Astrocyte (in vitro differentiated cells and primary cell): ENCODE results near the gene STRADB. TPM values are rescaled to one million over a fixed set of nuclear protein-coding genes. Genes with fewer than 3 reads are reported as not detected.

Experiments
- DNase-seq: peaks from one replicate; pipeline ENCODE4 v3.0.0-alpha.2; 2010; ENCODE audit warnings: low read depth
- FAIRE-seq: peaks from 2 replicates; lab custom pipeline; 2011; peaks lifted over from hg19 to GRCh38; lab: Jason Lieb, UNC
- H2AFZ ChIP-seq: 2 replicates; pipeline ENCODE4 v1.6.0; 2012; ENCODE audit warnings: low read depth, low read length, inconsistent platforms
- H3K27ac ChIP-seq: 2 replicates; pipeline ENCODE4 v1.5.1; 2011; ENCODE audit warnings: low read depth, low read length, inconsistent platforms
- H3K27me3 ChIP-seq: 2 replicates; pipeline ENCODE4 v1.6.0; 2011; ENCODE audit warnings: low read length, inconsistent platforms; ENCODE audit not compliant: insufficient read depth
- H3K36me3 ChIP-seq: 2 replicates; pipeline ENCODE4 v1.5.1; 2011; ENCODE audit warnings: low read length, inconsistent platforms; ENCODE audit not compliant: insufficient read depth
- H3K4me1 ChIP-seq: 2 replicates; pipeline ENCODE4 v1.5.1; 2011; ENCODE audit warnings: low read length, inconsistent platforms; ENCODE audit not compliant: insufficient read depth
- H3K4me2 ChIP-seq: 2 replicates; pipeline ENCODE4 v1.6.0; 2012; ENCODE audit warnings: low read length, inconsistent platforms
- H3K4me3 ChIP-seq: 2 replicates; pipeline ENCODE4 v1.5.1; 2011; ENCODE audit warnings: low read depth, mild to moderate bottlenecking, low read length, inconsistent platforms; ENCODE audit not compliant: insufficient read depth
- H3K79me2 ChIP-seq: 2 replicates; pipeline ENCODE4 v1.6.0; 2012; ENCODE audit warnings: mild to moderate bottlenecking, low read length, inconsistent platforms; ENCODE audit not compliant: insufficient read depth
- H3K9ac ChIP-seq: 2 replicates; pipeline ENCODE4 v1.6.0; 2012; ENCODE audit warnings: mild to moderate bottlenecking, low read length, inconsistent platforms
- H3K9me3 ChIP-seq: 2 replicates; pipeline ENCODE4 v1.5.1; 2012; ENCODE audit warnings: low read depth, mild to moderate bottlenecking, low read length, inconsistent platforms; ENCODE audit not compliant: insufficient read depth
- H4K20me1 ChIP-seq: 2 replicates; pipeline ENCODE4 v1.6.0; 2012; ENCODE audit warnings: low read length, inconsistent platforms; ENCODE audit not compliant: insufficient read depth
- H3K27ac Mint-ChIP-seq: one replicate; pipeline ENCODE4 v1.8.0; 2021; ENCODE audit warnings: mild to moderate bottlenecking, mixed read lengths; ENCODE audit not compliant: unreplicated experiment
- H3K27me3 Mint-ChIP-seq: one replicate; pipeline ENCODE4 v1.8.0; 2021; ENCODE audit warnings: low read depth, mixed read lengths; ENCODE audit not compliant: unreplicated experiment
- H3K36me3 Mint-ChIP-seq: one replicate; pipeline ENCODE4 v1.8.0; 2021; ENCODE audit warnings: low read depth, mixed read lengths; ENCODE audit not compliant: unreplicated experiment
- H3K4me1 Mint-ChIP-seq: one replicate; pipeline ENCODE4 v1.8.0; 2021; ENCODE audit warnings: low read depth, mixed read lengths; ENCODE audit not compliant: unreplicated experiment
- H3K4me3 Mint-ChIP-seq: one replicate; pipeline ENCODE4 v1.8.0; 2021; ENCODE audit warnings: mild to moderate bottlenecking, moderate library complexity, mixed read lengths; ENCODE audit not compliant: unreplicated experiment
- H3K9me3 Mint-ChIP-seq: one replicate; pipeline ENCODE4 v1.8.0; 2021; ENCODE audit warnings: mild to moderate bottlenecking, mixed read lengths; ENCODE audit not compliant: unreplicated experiment
- CTCF ChIP-seq: IDR thresholded peaks from 2 replicates; pipeline ENCODE4 v1.5.1; 2011; ENCODE audit warnings: low read depth, mild to moderate bottlenecking, inconsistent platforms, low read length, moderate library complexity; ENCODE audit not compliant: insufficient read depth
- EZH2 ChIP-seq: IDR thresholded peaks from 2 replicates; pipeline ENCODE4 v1.6.1; 2012; ENCODE audit warnings: mild to moderate bottlenecking, low read length, inconsistent platforms; ENCODE audit not compliant: insufficient read depth
- total RNA-seq: library from RNA; stranded (reverse); gene quantifications from 2 replicates; pipeline ENCODE4 v1.2.1, GENCODE V29; 2021

STRADB gene
- total RNA-seq, 1 donor from 2014 or later: 40.5 TPM

DNA sequence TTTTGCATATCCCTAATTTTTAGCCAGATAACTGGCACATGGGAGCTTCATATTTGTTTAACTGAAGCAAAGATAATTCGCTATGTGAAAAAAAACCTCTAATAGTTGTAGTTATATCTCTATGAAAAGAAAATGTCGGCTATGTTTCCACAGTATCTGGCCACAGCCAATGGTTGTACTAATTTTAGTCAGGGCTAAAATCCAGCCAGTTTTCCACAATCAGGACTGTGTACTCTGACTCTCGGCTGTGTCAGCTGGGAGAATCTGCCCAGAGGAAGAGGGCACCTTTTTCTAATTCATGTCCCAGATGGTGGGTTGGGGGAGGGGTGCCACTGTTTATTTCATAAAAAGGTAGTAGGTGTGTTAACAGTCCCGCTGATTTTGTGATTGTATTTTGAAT lies 38.8 kb downstream of the STRADB start:
- H3K4me2 ChIP-seq: no peak overlapping the region
- no peak for FAIRE-seq

GRCh38 chr2:201496785-201497184 lies 45.2 kb downstream of the STRADB start:
- no peak overlapping the region for H3K9ac ChIP-seq
- Mint-ChIP-seq H3K4me3 (no peak overlapping the region), H3K4me1 (no peaks in the 10 kb centered on the region), H3K27me3 (peaks cover 3% of the 10 kb centered on the region), H3K36me3 (no peaks in the 10 kb centered on the region), H3K9me3 (peaks cover 2% of the 10 kb centered on the region), H3K27ac (no peak overlapping the region)
- TF ChIP-seq CTCF (no peak), EZH2 (no peak)
- DNase-seq (no peak), FAIRE-seq (no peak)
- H3K79me2 ChIP-seq: no peaks in the 10 kb centered on the region
- no peaks in the 10 kb centered on the region for H4K20me1 ChIP-seq
- no peaks in the 10 kb centered on the region for H3K27me3 ChIP-seq
- no peaks in the 10 kb centered on the region for H3K9me3 ChIP-seq
- no peaks in the 10 kb centered on the region for H3K36me3 ChIP-seq
- H3K27ac ChIP-seq: no peak overlapping the region
- H3K4me2 ChIP-seq: no peak overlapping the region
- no peaks in the 10 kb centered on the region for H3K4me1 ChIP-seq
- no peak overlapping the region for H2AFZ ChIP-seq
- H3K4me3 ChIP-seq: no peak overlapping the region

More for the DNA sequence above, 38.8 kb downstream of the STRADB start:
- Mint-ChIP-seq H3K27me3 (peaks cover 3% of the 10 kb centered on the region), H3K36me3 (no peaks in the 10 kb centered on the region), H3K4me3 (no peak overlapping the region), H3K9me3 (no peaks in the 10 kb centered on the region), H3K27ac (no peak overlapping the region), H3K4me1 (no peaks in the 10 kb centered on the region)
- no peak overlapping the region for H2AFZ ChIP-seq
- no peaks in the 10 kb centered on the region for H3K27me3 ChIP-seq
- H4K20me1 ChIP-seq: no peaks in the 10 kb centered on the region
- no peaks in the 10 kb centered on the region for H3K36me3 ChIP-seq
- H3K4me1 ChIP-seq: no peaks in the 10 kb centered on the region
- DNase-seq: no peak
- H3K9ac ChIP-seq: no peak overlapping the region
- no peaks in the 10 kb centered on the region for H3K79me2 ChIP-seq
- H3K9me3 ChIP-seq: no peaks in the 10 kb centered on the region
- H3K27ac ChIP-seq: no peak overlapping the region
- no peak overlapping the region for H3K4me3 ChIP-seq
- no peak for TF ChIP-seq EZH2
- TF ChIP-seq CTCF: no peak

- H3K27ac Mint-ChIP-seq: peak overlapping the region; percentile 66
- H3K4me3 Mint-ChIP-seq: no peak overlapping the region
Observed at GRCh38 chr2:201500534-201500933, 49.0 kb downstream of the STRADB start.

More at GRCh38 chr2:201500534-201500933, 49.0 kb downstream of the STRADB start:
- no peaks in the 10 kb centered on the region for H3K36me3 ChIP-seq
- no peaks in the 10 kb centered on the region for H3K79me2 ChIP-seq
- no peak overlapping the region for H3K4me2 ChIP-seq
- DNase-seq (peak; percentile 23), FAIRE-seq (no peak)
- H3K4me1 ChIP-seq: no peaks in the 10 kb centered on the region
- no peaks in the 10 kb centered on the region for H3K9me3 ChIP-seq
- no peak overlapping the region for H3K9ac ChIP-seq
- H3K27me3 ChIP-seq: no peaks in the 10 kb centered on the region
- H3K4me3 ChIP-seq: no peak overlapping the region
- Mint-ChIP-seq H3K27me3 (no peaks in the 10 kb centered on the region), H3K4me1 (no peaks in the 10 kb centered on the region), H3K36me3 (no peaks in the 10 kb centered on the region), H3K9me3 (peaks cover 13% of the 10 kb centered on the region)
- TF ChIP-seq EZH2: no peak
- no peak for TF ChIP-seq CTCF
- no peak overlapping the region for H2AFZ ChIP-seq
- no peak overlapping the region for H3K27ac ChIP-seq
- no peaks in the 10 kb centered on the region for H4K20me1 ChIP-seq
